ENCODE measurements around the gene PJA2.

DNA sequence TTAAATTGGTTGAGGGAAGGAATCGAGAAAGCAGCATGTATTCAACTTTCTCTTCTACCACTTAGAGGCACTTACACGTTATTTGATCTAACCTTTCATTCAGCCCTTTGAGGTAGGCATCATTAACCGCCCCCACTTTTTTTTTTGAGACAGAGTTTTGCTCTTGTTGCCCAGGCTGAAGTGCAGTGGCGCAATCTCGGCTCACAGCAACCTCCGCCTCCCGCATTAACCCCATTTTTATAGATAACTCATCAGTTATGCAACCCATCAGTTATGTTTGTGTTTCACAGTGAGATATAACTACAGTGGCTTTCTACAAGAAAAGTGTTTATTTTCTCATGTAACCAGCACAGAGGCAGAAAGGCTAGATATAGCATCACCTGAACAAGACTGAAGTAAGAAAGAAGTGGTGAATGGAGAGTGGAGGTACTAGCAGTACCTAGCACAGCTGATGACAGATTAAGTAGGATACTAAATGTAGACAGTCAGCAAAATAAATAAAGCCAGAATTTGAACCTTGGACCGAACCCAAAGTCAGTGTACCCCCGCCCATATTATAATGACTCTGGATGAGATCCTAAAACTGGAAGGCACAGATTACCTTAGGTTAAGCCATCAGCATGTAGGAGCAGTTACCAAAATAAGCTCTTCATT lies 91.2 kb downstream of the PJA2 start:
- TF ChIP-seq, protein P1, sequence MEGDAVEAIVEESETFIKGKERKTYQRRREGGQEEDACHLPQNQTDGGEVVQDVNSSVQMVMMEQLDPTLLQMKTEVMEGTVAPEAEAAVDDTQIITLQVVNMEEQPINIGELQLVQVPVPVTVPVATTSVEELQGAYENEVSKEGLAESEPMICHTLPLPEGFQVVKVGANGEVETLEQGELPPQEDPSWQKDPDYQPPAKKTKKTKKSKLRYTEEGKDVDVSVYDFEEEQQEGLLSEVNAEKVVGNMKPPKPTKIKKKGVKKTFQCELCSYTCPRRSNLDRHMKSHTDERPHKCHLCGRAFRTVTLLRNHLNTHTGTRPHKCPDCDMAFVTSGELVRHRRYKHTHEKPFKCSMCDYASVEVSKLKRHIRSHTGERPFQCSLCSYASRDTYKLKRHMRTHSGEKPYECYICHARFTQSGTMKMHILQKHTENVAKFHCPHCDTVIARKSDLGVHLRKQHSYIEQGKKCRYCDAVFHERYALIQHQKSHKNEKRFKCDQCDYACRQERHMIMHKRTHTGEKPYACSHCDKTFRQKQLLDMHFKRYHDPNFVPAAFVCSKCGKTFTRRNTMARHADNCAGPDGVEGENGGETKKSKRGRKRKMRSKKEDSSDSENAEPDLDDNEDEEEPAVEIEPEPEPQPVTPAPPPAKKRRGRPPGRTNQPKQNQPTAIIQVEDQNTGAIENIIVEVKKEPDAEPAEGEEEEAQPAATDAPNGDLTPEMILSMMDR (IDR thresholded peaks at IDR 0.05): no peak
- TF ChIP-seq POLR2AphosphoS5 (IDR thresholded peaks at IDR 0.05): no peak

Measured in gastroesophageal sphincter (tissue), 3 donors.